ENCODE data around the gene NRIP1. TPM values are rescaled to one million over a fixed set of nuclear protein-coding genes. Genes with fewer than 3 reads are reported as not detected.

NRIP1 gene
- total and polyA plus RNA-seq, 2 of the 8 experiments (the other 6 are each of a cell fraction or from before 2014, with no cell fraction given) = 1.5 to 9.3 TPM

GRCh38 chr21:15050568-15051377 is 14.0 kb downstream of the NRIP1 start:
- no peaks in the 10 kb centered on the region for H3K23me2 ChIP-seq (ENCODE audit: low read depth, low read length)
- peaks cover 0 to 77% of the 10 kb centered on the region in 2 experiments; a peak in 2 of 4 replicates for H3K79me2 ChIP-seq (ENCODE audit: control insufficient read depth in 1 of 2, insufficient read depth in 2 of 2, low read length in 2 of 2)
- H3K4me3 ChIP-seq (ENCODE audit: extremely low read depth in 1 of 4, insufficient read depth in 2 of 4, low read depth in 3 of 4, low read length in 4 of 4) = peak overlapping the region in 1 of 4 experiments; percentile 48; a peak in 2 of 8 replicates
- H3K4me2 ChIP-seq (ENCODE audit: insufficient read depth in 1 of 2, low read depth in 2 of 2, low read length in 2 of 2) = peak overlapping the region; percentile 63 to 68
- no peak overlapping the region for H3K27ac ChIP-seq (ENCODE audit: low read depth, low read length)
- no peak overlapping the region for H2BK5ac ChIP-seq (ENCODE audit: low read depth, low read length)
- H2BK20ac ChIP-seq (ENCODE audit: low read length) = no peak overlapping the region
- H3K56ac ChIP-seq (replicated peaks; ENCODE audit: insufficient read length, low read depth, low read length) = no peak overlapping the region
- POLR2A ChIA-PET (ENCODE audit: partially characterized antibody) = interaction anchor here (0.7 kb wide), 1 partner anchor 13 kb away, joined by 3 read pairs; no protein-coding TSS in a partner anchor
- H2AFZ ChIP-seq (ENCODE audit: low read length) = no peak overlapping the region
- no peak overlapping the region for H2BK15ac ChIP-seq (ENCODE audit: low read length)
- no peak overlapping the region for H3K23ac ChIP-seq (ENCODE audit: insufficient read length)
- no peak overlapping the region for H4K8ac ChIP-seq (ENCODE audit: extremely low read depth, insufficient read depth, low read length)
- no peak overlapping the region for H3K18ac ChIP-seq (ENCODE audit: extremely low read depth, low read length)
- H3K4ac ChIP-seq (replicated peaks; ENCODE audit: insufficient read length, low read depth, low read length) = no peak overlapping the region
- H3K4me1 ChIP-seq (replicated peaks in 1 of 4; ENCODE audit: control insufficient read depth in 3 of 4, insufficient read depth in 4 of 4, low read length in 3 of 4) = peaks cover 3 to 23% (median 9%) of the 10 kb centered on the region in 4 experiments; a peak in 5 of 7 replicates
- CTCF ChIA-PET (ENCODE audit: partially characterized antibody) = interaction anchor here (0.6 to 1.4 kb wide), 5 partner anchors 8 to 391 kb away, joined by 3 to 5 read pairs (median 4); no protein-coding TSS in a partner anchor
- H3K27me3 ChIP-seq (replicated peaks in 1 of 4; ENCODE audit: control insufficient read depth in 3 of 4, extremely low read depth in 1 of 4, insufficient read depth in 3 of 4, low read length in 3 of 4) = no peaks in the 10 kb centered on the region
- H4K91ac ChIP-seq (replicated peaks; ENCODE audit: insufficient read length, low read length) = no peak overlapping the region
- no peak overlapping the region for H2BK12ac ChIP-seq (ENCODE audit: low read depth, low read length)
- DNase-seq (ENCODE audit: low read depth in 1 of 2, low spot score in 2 of 2) (peak in 1 of 2 experiments; percentile 47), FAIRE-seq (peak; percentile 13)
- 18% methylated on average over 11 of the region's 11 CpGs; no CpG with 5 or more reads in 1 of the 2 experiments for WGBS, 2 experiments (ENCODE audit: extremely low coverage in 1 of 2, insufficient coverage in 1 of 2, insufficient read length in 1 of 2, insufficient replicate concordance in 2 of 2, low coverage in 1 of 2, low lambda C conversion rate in 2 of 2, missing lambda C conversion rate in 1 of 2)
- no peak overlapping the region for H3K14ac ChIP-seq (ENCODE audit: insufficient read length)
- no peaks in the 10 kb centered on the region; a peak in 1 of 8 replicates for H3K36me3 ChIP-seq (ENCODE audit: control insufficient read depth in 2 of 4, insufficient read depth in 4 of 4, low read length in 3 of 4)
- no peaks in the 10 kb centered on the region for H3K79me1 ChIP-seq (ENCODE audit: low read depth, low read length)
- H3K9me3 ChIP-seq (ENCODE audit: insufficient read depth in 2 of 2, low read depth in 1 of 2, low read length in 1 of 2) = peaks cover 0 to 4% of the 10 kb centered on the region in 2 experiments; a peak in 1 of 4 replicates
- H4K20me1 ChIP-seq (replicated peaks in 1 of 2; ENCODE audit: control insufficient read depth in 1 of 2, insufficient read depth in 2 of 2, low read length in 2 of 2) = peaks cover 0 to 2% of the 10 kb centered on the region in 2 experiments
- peak overlapping the region in 1 of 4 experiments; percentile 34; a peak in 1 of 7 replicates for H3K9ac ChIP-seq (replicated peaks in 1 of 4; ENCODE audit: extremely low read depth in 1 of 4, low read depth in 3 of 4, low read length in 3 of 4)
- no peak overlapping the region for H4K5ac ChIP-seq (ENCODE audit: insufficient read length, low read depth, low read length)
- H2BK120ac ChIP-seq (replicated peaks; ENCODE audit: low read depth, low read length) = no peak overlapping the region
- no peak overlapping the region for H2AK5ac ChIP-seq (ENCODE audit: low read depth, low read length)
- no peak for TF ChIP-seq RBBP5 (IDR thresholded peaks at IDR 0.05; ENCODE audit: borderline replicate concordance, low read depth, low read length)
- TF ChIP-seq YY1 (IDR thresholded peaks at IDR 0.05; ENCODE audit: low read depth, low read length) = no peak
- TF ChIP-seq SIRT6 (IDR thresholded peaks at IDR 0.05; ENCODE audit: low read length) = no peak
- TF ChIP-seq SAP30 (IDR thresholded peaks at IDR 0.05; ENCODE audit: insufficient read depth, insufficient replicate concordance, low read length) = no peak
- TF ChIP-seq NANOG (IDR thresholded peaks at IDR 0.05; ENCODE audit: insufficient read depth, low read depth, low read length, poor library complexity, severe bottlenecking) = no peak
- no peak for TF ChIP-seq CHD1 (IDR thresholded peaks at IDR 0.05; ENCODE audit: low read depth, low read length)
- TF ChIP-seq CBX8 (IDR thresholded peaks at IDR 0.05; ENCODE audit: borderline replicate concordance, low read depth, low read length) = no peak
- no peak for TF ChIP-seq RNF2 (IDR thresholded peaks at IDR 0.05; ENCODE audit: borderline replicate concordance, low read depth, low read length, missing control alignments, poor library complexity, severe bottlenecking)
- no peak for TF ChIP-seq SP2 (IDR thresholded peaks at IDR 0.05; ENCODE audit: low read length)
- TF ChIP-seq CREB1 (IDR thresholded peaks at IDR 0.05) = no peak
- TF ChIP-seq SIX5 (IDR thresholded peaks at IDR 0.05; ENCODE audit: low read depth, low read length) = no peak
- TF ChIP-seq ASH2L (IDR thresholded peaks at IDR 0.05; ENCODE audit: low read length) = no peak
